Activated CD4-positive, alpha-beta T cell treated with anti-CD3 and anti-CD28 coated beads, Interleukin-2, Interleukin-4, amounts not matched to agents 100 ng/mL and 50 ng/mL, durations not matched to agents 16 hours and 8 hours (primary cell): ENCODE data around the gene GGTA1.
"Not testable (repeated sequence)": the region's sequence is repeated elsewhere in the genome, so short reads cannot be mapped to it uniquely, and the experiment has no call there.

Experiments used
- DNase-seq: peaks from one replicate; pipeline ENCODE4 v3.0.0-alpha.2; 2020; ENCODE audit warnings: low spot score

Gene GGTA1

DNA sequence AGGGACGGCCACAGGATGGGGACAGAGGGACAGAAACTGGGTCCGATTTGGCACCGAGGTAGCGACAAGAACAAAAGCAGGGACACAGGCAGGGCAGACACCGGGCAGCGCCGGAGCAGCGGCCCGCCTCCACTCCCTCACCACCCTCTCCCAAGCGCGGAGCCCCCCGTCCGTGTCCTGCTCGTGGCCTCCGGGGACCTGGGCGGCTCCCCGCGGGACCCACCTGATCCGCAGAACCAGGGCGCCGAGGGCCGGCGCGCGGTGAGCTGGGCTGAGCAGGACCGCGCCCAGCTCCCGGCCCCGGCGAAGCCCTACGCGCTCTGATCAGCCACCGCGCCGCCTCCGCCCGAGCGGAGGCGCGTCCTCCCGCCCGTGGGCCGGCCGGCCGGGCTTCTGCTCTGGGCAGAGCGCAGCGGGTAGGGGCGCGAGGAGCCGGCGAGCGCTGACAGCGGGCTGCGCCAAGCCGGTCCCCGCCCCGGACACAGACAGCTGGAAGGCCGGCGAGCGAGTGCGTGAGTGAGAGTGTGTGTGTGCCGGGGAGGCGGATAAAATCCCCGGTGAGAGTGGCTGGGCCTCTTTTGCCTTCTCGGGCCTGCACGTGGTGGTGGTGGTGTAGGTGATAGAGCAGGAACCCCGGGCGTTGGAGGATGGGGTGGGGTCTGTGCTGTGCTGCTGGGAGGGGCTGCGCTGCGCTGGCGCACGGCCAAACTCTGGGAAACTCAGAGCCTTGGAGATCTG lies at the start of gene GGTA1:
TSS of gene GGTA1 (minus strand) at position 418 of the 738 bp plus-strand sequence. CDS start 31,922 bp downstream, outside the sequence.
- no peak for DNase-seq

DNA sequence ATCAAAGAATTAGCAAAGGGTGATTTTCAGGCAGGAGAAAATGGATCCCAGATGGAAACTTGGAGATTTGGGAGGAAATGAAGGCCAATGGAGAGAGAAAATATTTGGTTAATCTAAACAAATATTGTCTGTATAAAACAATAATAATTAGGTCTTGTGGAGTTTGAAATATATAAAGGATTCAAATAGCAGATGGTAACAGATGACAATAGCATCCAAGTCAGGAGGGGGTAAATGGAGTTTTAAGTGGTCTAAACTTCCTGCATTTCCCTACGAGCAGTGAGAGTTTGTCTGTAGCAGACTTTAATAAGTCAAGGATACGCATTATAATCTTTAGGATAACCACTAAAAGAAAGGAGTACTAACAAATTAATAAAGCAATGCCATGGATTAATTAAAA lies 49.0 kb upstream of the GGTA1 start:
- DNase-seq = no peak

DNA sequence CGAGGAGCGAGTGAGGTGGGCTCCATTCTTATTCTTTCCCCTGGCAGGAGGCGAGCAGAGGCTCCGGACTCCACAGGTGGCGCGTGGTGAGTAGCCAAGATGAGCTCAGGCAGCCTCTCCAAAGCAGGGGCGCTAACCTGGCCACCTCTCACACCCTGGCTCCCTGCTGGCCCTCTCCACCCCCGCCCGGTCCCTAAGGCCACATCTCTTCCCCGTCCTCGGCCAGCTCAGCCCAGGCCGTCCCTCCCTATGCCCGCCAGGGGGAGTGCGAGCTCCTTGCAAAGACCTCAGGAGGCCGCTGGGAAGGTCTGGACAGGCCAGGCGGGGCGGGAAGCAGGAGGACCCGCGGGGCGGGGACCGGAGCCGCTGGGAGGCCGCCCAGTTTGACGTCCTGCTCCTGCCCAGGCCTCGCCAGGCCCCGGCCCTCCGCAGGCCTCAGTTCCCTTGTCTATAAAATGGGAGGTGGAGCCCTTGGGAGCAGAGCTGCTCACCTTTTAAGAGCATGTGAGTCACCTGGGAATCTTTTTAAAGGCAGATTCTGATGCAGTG lies 46.3 kb upstream of the GGTA1 start:
- DNase-seq = peak; percentile 75

DNA sequence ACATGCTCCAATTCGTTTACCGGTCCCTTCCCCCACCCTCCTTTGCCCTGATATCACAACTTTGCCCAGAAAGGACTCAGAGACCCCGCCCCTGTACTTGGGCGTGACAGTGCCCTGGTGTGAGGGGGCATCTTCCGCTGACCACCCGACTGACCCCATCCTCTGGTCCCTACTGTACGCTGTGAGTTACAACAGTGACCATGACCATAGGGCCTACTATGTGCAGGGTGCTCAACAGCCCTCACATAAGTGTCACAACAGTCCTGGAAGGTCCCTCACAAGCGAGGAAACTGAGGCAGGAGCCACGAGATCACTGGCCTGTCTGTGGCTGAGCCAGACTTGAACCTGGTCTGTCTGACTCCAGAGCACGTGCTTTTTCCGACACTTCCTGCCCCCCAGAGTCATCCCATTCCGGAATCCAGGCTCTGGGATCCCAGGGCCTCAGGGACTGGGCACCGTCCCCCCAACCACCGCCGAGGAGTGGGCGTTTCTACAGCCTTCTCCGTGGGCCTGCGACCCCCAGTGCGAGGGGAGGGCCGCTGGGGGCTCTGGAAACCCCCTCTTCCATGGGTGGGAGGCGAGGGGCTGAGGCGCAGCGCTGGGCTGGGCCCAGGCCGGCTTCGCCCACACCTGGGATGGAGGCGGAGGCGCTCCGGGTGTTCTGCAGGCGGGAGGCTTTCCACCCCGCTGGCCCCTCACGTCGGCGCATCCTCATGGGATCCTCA lies 45.7 kb upstream of the GGTA1 start:
- DNase-seq = no peak

DNA sequence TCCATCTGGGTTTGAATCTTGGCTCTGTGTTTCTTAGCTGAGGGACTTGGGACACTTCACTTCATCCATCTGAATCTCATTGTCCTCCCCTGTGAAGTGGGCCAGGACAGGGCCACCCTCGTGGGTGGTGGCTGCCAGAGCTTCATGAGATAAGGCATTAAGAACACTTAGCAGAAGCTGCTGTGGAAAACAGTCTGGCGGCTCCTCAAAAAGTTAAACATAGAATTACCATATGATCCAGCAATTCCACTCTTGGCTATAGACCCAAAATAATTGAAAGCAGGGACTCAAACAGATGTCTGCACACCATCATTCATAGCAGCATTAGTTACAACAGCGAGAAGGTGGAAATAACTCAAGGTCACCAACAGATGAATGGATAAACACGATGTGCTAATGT lies 42.4 kb upstream of the GGTA1 start:
- DNase-seq = no peak

DNA sequence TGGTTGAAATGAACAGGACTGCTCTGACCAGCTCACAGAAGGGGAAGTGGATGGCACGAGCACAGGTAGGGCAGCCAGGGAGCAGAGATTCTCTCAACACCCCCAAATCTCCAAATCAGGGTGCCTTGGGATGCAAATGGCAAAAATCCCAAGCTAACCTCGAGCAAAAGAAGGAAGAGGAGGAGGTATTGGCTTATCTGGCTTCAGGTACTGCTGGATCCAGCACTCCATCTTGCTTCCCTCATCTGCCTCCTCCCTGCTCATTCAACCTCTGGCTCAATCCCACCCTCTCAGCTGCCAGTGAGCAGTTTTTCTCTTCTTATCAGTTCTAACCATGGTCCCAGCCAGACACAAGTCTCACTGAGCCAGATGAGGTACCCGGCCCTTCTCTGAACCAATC lies 41.6 kb upstream of the GGTA1 start:
- DNase-seq = no peak

DNA sequence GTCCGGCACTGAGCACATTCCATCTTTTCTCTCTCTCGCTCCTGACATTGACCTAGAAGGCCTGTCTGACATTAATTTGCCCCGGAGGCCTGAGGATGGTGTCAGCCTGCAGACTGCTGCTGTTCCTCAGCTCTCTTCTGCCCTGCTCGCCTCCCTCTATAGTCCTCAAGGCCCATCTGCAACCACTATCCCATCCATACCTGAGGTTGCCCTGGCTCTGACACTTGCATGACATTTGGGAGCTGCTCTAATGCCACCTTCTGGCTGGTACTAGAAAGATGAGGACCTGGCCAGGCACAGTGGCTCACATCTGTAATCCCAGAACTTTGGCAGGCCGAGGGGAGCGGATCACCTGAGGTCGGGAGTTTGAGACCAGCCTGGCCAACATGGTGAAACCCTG lies 38.6 kb upstream of the GGTA1 start:
- DNase-seq = no peak

DNA sequence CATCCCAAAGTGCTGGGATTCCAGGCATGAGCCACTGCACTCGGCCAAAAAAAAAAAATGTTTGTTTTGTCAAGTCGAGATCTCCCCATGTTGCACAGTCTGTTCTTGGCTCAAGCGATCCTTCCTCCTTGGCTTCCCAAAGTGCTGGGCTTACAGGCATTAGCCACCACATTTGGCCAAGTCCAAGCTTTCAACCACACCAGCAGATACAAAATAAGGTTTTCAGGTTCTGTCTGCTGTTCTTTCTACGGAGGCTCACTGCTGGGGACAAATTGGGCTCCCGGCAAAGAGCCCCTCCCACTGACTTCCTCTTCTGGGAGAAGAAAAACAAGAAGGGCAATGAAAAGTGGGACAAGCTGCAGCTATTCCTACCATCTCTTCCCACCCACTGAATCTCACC lies 37.6 kb upstream of the GGTA1 start:
- DNase-seq = no peak

DNA sequence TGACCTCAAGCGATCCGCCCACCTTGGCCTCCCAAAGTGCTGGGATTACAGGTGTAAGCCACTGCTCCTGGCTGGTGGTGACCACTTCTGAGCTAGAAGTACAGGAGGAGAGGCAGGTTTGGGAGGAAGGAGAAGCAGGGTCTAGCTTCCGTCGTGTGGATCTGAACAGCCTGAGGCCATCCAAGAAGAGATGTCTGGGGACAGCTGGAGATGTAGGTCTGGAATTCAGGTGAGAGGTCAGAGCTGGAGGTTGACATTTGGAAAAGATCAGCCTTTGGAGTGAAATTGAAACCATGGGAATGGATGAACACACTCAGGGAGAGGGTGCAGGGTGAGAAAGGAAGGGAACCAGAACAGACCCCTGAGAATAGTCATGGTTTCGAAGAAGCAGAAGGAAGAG lies 33.2 kb upstream of the GGTA1 start:
- DNase-seq = no peak

DNA sequence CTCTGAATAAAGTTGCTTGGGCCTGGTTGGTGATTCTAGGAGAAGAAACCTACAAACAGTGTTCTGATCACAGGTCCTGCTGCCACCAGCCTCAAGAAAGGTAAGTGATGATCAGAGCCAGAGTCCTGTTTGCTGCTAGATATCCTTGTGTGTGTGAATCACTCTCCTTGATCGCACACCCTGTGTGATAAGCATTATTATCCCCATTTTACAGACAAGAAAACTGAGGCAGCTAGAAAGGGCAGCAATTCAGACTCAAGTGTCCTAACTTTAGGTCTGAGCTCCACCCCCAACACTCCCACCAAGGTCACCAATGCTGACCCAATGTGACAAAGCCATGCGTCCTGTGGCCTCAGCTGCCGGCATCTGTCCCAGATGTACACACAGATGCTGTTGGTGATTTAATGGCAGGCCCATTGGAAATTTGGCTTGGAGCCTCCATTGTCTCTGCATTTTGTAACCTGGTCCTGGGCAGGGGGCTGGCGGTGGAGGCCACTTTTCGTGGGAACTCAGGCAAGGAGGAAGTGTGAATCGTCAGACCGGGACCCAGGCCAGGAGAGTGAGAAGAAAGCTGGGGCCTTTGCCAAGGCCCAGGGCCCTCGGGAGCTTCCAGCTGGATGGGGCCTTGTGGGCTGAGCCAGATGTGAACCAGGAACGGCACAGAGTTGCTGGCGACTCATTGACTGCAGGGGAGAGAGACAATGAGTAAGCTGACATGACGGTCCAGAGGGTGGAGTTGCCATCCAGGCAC lies 29.8 kb upstream of the GGTA1 start:
- no peak for DNase-seq

DNA sequence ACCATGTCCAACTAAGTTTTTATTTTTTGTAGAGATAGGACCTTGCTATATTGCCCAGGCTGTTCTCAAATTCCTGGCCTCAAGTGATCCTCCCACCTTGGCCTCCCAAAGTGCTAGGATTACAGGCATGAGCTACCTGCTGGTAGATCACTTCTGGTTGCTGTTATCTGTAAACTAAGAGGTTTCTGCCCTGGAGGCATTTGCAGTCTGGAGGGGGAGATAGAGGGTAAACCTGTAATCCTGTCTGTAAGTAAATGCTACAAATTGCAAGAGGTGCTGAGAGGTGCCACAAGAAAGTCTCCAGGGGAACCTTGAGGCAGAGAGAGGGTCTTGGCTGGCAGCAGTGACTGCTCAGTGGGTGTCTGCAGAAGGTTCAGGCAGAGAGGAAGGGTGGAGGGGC lies 29.0 kb upstream of the GGTA1 start:
- DNase-seq = no peak

DNA sequence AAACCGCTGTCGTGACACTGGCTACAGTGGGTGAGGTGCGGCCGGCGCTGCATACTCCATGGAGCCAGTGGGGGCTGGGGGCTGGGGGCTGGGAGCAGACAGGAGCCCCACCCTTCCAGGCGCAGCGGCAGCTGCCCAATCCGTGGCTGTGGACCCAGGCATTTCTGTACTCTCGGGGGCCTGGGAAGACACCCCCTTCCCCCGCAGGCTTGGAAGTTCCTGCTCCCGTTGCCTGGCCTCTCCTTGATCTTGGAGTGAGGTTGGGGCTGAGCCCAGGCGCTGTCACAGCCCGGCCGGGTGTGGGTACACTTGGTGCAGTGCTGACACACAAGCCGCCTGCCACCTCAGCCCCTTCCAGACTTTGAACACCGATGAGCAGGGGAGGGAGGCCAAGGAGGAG lies 27.7 kb upstream of the GGTA1 start:
- DNase-seq = no peak

DNA sequence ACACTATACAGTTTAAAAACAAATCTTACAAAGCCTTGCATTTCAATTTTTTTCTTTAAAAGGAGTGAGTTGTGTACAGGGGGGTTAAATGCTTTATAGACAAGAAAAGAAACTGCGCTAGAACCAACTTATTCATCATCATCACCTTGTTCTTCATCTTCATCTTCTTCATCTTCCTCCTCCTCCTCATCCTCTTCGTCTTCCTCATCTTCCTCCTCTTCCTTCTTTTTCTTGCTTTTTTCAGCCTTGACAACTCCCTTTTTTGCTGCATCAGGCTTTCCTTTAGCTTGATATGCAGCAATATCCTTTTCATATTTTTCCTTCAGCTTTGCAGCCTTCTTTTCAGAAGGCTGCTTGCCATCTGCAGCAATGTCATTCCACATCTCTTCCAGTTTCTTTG lies 20.0 kb upstream of the GGTA1 start:
- DNase-seq = not testable (repeated sequence)

DNA sequence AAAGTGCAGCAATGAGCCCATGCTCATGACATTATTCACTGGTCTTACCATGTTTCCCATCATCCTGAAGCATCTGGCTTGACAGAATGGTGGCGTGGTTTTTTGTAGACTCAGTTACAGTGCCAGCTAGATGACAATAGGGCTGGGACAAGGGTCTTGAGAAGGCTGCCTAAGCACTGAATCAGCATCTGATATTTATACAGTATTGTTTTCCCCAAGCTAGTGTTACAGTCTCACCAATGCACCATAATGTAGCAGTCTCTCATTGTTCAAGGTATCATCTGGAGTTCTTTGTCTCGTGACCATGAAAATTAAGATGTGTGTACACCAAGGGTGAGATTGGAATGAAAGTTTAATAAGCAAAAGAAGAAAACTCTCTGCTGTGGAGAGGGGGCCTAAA lies 19.0 kb upstream of the GGTA1 start:
- DNase-seq = no peak

DNA sequence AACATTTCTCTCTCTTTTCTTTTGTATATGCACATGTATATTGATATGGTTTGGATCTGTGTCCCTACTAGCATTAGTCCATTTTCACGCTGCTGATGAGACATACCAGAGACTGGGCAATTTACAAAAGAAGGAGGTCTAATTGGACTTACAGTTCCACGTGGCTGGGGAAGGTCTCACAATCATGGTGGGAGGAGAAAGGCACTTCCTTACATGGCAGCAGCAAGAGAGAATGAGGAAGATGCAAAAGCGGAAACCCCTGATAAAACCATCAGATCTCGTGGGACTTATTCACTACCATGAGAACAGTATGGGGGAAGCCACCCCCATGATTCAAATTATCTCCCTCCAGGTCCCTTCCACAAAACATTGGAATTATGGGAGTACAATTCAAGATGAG lies 13.5 kb upstream of the GGTA1 start:
- DNase-seq = not testable (repeated sequence)

DNA sequence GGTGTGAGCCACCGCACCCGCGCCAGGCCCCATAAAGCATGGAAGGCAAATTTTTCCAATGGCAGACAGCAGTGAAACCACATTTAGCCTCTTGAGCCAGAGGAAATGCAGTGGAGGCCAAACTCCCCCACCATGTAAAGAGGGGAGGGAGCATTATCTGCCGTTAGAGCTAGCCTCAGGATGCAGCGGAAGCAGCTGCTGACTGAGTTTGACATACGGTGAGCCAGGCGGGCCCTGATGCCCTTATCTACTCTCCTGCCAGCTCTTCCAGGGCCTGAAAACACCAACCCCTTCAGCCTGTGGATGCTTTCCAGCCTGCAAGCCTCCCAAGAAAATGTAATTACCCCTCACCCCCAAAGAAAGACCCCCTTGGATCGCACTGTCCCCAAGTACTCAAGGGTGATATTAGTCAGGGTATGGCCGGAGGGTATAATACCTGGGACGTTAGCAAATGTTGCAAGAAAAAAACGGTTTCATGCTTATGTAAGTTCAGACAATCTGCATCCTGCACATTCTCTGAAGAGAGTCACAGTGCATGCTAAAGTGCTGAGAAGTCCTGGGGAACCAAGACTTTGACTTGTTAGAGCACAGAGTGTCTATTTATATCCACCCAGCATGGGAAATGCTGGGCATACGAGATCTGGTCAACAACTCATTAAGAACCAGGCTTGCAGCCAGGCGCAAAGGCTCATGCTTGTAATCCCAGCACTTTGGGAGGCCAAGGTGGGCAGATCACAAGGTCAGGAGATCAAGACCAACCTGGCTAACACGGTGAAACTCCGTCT lies 11.3 kb upstream of the GGTA1 start:
- no peak for DNase-seq

DNA sequence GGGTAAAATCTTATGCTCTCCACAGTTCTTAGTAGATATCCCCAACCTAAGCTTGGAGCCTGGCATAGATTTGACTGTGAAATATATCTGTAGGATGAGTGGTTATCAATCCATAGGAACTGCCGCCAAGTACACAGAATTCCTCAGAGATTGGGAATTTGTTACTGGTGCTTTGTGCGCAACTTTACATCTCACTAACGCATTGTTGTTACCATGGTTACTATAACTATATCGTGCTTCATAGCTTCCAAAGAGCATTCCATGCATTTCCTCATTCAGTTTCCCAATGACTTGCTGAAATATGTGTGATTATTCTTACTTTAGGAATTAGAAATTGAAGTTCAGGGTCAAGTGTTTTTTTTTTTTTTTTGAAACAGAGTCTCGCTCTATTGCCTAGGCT lies 9.5 kb upstream of the GGTA1 start:
- DNase-seq = no peak

DNA sequence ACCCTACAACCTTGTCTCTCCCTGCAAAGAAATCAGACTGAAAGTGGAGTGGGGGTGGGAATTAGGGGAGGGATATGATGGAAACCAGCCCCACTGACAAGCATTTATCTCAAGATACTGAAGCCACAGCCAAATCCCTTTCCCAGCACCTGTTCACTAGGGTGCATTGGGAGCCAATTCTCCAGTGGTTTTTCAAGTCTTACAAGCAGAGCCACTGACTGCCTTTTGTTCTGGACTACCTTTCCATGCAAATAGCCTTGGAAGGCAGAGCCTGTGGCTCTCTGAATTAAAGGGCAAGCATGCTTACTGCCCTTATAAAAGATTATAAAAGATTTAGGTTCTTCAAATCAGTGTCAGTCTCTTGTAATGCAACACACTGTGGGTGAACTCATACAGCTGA lies 8.8 kb upstream of the GGTA1 start:
- no peak for DNase-seq

DNA sequence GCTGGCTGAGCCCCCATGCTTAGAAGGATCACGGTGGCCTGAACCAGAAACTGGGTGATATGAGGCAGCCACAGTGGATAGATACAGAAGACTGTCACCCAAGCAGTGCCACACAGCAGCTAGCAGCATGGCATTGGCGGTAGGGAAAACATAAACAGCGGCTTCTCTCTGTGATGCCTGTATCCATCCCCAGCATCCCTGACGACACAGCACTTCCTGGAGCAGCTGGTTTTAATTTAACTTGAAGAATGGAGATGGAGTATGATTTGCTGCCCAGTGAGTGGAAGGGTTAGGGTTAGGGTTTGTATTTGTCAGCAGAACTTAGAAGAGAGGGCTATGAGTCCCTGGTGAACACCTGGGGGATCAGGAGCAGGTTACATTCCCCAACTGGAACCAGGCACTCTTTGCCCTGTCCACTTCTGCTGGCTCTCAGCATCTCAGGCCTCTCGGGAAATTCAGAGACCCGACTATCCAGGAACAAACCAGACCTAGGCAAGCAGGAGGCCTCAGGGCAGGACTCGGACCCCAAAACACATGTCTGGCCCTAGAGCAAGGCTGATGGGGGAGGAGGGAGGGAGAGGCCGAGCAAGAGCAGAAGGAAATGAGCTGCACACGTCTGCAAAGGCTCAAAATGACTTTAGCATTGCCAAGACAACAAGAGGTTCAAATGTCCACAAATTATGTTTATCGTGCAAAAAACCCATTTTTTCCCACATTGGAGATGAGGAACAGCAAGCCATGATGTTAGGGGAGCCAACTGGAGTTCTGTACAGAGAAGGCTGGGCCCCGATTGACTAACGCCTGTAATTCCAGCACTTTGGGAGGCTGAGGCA lies 6.5 kb upstream of the GGTA1 start:
- no peak for DNase-seq

DNA sequence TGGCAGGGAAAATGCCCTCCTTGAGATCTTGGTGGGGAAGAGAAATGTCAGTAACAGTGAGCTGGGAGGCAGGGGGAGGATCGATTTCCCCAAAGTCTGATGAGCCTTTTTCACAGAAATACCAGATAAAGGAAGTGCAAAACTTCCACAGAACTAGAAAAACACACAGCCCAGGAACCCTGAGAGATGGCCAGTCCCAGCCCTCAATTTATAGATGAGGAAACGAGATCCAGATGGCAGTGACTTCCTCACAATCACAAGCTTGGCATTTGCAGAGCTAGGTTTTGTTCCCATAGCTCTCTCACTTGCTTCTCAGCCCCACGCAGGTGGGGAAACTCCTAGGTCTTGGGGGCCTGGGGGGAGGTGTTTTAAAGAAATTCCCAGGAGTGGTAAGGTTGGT lies 3.8 kb upstream of the GGTA1 start:
- no peak for DNase-seq

DNA sequence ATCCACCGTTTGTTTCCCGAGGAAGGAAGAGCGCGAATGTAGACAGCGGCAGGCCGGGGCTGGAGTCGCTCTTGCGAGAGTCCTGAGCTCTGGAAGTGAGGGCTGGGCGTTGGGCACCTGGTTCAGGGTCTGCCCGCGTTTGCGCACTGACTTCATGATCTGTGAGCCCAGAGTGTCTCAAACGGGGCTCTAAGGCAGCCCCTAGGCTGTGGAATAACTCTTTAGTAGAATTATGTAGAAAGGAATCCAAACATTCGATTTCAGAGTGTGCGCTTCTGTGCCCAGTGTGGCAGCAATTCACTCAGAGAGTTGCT lies 478 bp upstream of the GGTA1 start:
- no peak for DNase-seq

DNA sequence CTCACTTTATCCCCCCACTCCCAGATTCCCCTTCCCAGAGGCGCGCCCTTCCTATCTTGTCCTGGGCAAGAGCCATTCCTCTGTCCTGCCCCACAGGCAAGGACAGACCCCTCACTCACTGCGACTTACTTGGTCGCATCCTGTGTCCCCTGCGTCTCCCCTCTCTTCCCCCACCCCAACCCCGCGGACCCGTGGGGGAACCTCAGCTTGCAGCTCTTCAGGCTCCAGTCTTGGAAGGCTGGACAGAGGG lies 542 bp downstream of the GGTA1 start:
- DNase-seq = no peak
